ENCODE measurements around the gene NAA40. TPM values are rescaled to one million over a fixed set of nuclear protein-coding genes. Genes with fewer than 3 reads are reported as not detected.

NAA40 gene
- total RNA-seq, 4 donors from 2014 or later: 4.6 to 11.2 (median 7.4) TPM

DNA sequence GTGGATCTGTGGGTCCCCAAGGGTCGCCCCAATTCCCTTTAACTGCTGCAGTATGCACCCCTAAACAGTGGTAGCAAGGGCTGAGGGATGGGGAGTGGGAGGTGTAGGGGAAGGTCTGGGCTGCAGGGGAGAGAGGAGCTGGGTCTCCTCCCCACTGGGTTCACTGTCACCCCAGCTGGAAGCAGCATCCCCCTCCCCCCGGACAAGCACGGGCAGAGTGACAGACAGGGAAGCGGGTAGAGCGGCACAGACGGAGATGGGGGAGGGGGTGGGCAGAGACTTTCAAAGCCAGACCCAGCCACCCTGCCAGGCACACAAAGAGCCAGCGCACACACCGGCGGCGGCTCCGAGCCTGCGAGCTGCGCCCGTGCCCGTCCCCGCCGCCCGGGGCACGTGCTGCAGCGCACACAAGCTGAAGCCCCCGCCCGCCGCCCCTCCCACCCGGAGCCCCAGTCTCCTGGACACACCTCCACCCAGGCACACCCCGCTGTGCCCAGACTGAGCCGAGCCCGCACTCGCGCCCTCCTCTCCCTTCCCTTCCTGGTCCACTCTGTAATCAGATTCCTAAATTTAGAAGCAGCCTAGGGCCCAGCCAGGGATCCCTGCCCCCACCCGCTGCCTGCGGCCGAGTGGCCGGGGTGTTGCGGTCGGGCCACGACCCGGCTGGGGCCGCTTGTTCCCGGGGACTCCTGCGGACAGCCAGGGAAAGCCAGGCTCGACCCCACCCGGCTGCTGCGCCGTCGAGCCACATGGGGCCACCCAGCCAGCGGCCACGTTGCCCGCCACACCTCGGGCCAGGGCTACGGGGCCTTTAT lies 20.9 kb upstream of the NAA40 start:
- TF ChIP-seq, protein P1, sequence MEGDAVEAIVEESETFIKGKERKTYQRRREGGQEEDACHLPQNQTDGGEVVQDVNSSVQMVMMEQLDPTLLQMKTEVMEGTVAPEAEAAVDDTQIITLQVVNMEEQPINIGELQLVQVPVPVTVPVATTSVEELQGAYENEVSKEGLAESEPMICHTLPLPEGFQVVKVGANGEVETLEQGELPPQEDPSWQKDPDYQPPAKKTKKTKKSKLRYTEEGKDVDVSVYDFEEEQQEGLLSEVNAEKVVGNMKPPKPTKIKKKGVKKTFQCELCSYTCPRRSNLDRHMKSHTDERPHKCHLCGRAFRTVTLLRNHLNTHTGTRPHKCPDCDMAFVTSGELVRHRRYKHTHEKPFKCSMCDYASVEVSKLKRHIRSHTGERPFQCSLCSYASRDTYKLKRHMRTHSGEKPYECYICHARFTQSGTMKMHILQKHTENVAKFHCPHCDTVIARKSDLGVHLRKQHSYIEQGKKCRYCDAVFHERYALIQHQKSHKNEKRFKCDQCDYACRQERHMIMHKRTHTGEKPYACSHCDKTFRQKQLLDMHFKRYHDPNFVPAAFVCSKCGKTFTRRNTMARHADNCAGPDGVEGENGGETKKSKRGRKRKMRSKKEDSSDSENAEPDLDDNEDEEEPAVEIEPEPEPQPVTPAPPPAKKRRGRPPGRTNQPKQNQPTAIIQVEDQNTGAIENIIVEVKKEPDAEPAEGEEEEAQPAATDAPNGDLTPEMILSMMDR (IDR thresholded peaks at IDR 0.05; ENCODE audit: low read depth): no peak

- TF ChIP-seq, protein P1 (IDR thresholded peaks at IDR 0.05; ENCODE audit: low read depth): no peak
Observed at GRCh38 chr11:63918507-63919191, 20.2 kb upstream of the NAA40 start.

DNA sequence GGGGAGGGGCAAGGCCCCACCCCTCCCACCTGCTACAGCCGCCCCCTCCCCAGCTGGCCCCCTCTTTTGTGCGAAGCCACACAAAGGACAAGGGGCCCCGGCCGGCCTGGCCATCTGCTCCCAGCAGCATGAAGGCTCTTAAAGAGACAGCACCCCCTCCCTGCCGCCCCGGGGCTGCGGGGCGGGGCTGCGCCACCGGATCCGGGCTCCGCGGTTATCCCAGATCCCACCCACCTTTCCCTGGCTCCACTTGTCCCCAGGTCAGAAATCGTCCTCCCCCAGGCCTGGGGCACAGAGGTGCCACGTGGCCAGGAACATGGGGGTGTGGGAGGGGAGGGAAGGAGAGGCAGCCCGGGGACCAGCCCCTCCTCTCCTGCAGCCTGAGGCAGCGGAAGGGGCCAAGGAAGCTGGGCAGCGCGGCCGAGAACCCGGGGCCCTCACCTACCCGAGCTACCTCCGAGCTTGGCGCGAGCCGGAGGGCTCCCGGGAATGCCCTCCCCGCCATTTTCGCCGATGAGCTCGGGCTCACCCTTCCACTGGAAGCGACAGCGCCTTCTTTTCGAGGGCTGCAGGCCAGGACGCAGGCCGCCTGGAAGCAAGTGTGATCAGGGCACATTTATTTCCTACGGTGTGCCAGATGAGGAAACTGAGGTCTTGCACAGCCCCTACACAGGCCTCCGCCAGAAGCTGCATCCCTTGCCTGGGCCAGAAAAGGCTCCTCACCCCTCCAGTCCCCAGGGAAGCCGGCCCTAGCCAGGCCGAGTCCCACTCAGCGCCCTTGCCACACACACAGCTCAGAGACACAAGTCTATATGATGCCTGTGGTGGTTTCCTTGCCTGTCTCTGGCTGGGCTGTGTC lies 19.3 kb upstream of the NAA40 start:
- TF ChIP-seq, protein P1 (IDR thresholded peaks at IDR 0.05; ENCODE audit: low read depth): no peak

DNA sequence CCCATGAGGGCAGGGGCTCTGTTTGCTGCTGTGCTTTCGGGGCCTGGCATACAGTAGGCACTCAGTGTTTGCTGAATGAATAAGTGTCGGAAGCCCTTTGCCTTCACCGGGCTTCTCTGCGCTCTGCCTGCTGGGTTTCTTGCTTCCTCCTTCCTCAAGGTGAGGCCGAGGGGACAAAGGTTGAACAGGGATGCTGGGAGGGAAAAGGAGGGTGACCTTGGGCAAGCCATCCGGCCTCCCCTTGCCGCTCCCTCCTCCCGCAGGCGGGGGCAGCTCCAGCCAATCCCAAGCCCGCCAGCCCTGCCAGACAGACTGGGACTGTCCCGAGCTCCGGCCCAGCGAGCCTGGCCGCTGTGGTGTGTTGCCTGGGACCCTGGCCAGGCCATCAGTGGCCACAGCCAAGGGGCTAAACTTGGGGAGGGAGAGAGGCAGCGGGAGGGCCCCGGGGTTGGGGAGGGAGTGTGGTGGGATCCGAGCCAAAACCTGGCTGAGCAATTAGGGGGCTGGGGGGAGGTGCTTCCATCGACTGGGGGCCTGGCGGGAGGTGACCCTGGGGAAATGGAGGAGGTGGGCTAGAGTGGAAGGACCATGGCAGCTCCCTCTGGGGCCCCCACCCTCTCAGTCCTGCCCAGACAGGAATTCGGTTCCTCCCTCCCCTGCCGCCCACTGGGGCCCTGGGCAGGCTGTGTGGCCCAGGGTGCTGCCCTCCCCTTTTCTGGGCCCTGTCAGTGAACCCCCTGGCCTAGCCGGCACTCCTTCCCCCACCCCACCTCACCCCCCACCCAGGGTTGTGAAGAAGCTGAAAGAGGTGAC lies 18.5 kb upstream of the NAA40 start:
- TF ChIP-seq, protein P1 (IDR thresholded peaks at IDR 0.05; ENCODE audit: low read depth): no peak

DNA sequence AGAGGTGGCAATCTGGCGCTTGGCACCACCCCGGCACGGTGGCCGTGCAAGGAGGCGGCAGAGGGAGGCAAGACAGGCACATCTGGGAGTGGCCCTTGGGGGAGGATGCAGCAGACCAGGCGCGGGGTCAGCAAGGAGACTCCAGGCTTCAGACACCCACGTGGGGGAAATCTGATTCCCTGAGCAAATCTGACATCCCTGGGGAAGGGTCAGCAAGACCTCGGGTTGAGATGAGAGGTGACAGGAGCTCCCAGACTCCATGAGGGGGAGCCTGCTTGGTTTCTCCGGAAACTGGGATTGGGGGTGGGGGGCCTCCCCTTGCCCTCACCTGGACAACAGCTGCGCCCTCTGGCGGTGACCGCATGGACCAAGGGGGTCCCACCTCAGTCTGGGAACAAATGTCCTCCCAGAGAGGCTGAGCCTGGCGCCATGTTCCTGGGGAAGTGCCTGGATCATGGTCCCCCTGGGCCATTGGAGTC lies 17.8 kb upstream of the NAA40 start:
- TF ChIP-seq, protein P1 (IDR thresholded peaks at IDR 0.05; ENCODE audit: low read depth): no peak

- TF ChIP-seq, protein P1 (IDR thresholded peaks at IDR 0.05; ENCODE audit: low read depth): no peak
Observed at GRCh38 chr11:63922673-63923192, 16.1 kb upstream of the NAA40 start.
